DLD1 (cell line): ENCODE results near the gene CCNF.

ENCODE experiments used
- in situ Hi-C: cut with HindIII; loops from 2 replicates; pipeline ENCODE4 v1.10.0; 2017; ENCODE audit warnings: low sequenced_read_pairs

The CCNF gene

DNA sequence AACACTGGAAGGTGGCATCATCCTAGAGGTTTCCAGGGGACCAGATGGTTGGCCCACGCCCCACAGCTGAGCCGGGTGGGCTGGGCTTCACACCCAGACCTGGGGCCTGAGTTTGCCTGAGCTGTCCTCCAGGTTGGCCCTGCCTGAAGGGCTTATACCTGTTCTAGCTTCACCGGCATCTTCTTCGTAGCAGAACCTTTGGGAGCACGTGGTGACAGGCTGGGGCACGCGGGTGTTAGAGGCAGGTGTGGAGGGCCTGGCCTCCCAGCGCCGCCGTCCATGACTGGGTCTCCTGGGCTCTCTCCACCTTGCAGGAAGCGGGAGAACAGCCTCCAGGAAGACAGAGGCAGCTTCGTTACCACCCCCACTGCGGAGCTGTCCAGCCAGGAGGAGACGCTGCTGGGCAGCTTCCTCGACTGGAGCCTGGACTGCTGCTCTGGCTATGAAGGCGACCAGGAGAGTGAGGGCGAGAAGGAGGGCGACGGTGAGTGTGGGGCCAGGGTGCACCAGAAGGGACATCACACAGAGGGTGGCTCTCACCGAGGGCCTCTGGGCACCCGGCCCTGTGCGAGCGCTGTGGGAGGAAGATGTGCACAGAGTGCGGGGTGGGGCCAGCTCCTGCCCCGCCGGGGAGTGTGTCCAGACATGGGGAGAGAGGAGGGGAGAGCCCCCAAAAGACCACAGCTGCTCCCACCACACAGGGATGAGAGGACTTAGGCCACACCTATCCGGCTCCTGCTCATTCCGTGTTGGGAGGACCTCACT is 26.0 kb downstream of the CCNF start:
- in situ Hi-C loops, result no loop called here

DNA sequence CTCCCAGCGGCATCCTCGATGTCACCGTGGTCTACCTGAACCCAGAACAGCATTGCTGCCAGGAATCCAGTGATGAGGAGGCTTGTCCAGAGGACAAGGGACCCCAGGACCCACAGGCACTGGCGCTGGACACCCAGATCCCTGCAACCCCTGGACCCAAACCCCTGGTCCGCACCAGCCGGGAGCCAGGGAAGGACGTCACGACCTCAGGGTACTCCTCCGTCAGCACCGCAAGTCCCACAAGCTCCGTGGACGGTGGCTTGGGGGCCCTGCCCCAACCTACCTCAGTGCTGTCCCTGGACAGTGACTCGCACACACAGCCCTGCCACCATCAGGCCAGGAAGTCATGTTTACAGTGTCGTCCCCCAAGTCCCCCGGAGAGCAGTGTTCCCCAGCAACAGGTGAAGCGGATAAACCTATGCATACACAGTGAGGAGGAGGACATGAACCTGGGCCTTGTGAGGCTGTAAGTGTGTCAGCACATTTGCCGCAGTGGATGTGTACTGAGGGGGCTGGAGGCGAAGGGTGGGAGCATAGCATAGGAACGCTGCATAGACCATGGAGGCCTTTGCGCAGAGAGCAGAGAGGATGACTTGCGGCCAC is 27.4 kb downstream of the CCNF start:
- in situ Hi-C loops, result no loop called here

DNA sequence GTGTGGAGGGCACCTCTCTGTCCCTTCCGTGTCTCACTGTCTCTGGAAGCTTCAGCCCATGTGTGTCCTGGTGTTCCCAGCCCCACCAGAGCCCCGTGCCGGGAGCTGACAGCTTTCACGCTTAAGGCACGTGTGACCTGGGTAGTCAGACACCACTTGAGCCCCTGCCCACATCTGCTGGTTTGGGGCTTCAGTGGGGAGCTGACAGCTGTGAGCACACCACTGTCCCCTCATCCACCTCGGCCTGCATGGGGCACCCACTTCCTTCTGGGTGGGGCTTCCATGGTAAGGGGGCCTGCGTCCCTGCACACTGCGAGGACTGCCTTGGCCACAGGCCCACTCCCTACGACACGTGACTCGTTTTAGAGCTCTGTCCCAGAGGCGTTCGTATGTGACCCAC is 28.0 kb downstream of the CCNF start:
- in situ Hi-C loops, result no loop called here

DNA sequence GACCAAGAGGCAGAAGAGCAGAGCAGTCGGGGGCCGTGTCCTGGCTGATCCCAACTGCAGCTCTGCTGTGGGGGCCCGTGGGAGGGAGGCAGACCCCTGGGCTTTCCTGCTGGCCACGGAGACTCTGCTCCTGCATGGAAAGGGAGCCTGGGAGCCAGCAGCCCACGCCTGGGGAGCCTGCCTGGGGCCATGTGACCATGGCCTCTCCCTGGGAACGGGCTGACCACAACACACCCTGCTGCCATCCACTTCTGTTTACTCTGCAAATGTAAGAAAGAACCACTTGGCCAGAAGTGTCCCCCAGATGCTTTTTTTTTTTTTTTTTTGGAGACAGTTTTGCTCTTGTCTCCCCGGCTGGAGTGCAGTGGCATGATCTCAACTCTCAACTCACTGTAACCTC is 28.7 kb downstream of the CCNF start:
- in situ Hi-C loops, result no loop called here

DNA sequence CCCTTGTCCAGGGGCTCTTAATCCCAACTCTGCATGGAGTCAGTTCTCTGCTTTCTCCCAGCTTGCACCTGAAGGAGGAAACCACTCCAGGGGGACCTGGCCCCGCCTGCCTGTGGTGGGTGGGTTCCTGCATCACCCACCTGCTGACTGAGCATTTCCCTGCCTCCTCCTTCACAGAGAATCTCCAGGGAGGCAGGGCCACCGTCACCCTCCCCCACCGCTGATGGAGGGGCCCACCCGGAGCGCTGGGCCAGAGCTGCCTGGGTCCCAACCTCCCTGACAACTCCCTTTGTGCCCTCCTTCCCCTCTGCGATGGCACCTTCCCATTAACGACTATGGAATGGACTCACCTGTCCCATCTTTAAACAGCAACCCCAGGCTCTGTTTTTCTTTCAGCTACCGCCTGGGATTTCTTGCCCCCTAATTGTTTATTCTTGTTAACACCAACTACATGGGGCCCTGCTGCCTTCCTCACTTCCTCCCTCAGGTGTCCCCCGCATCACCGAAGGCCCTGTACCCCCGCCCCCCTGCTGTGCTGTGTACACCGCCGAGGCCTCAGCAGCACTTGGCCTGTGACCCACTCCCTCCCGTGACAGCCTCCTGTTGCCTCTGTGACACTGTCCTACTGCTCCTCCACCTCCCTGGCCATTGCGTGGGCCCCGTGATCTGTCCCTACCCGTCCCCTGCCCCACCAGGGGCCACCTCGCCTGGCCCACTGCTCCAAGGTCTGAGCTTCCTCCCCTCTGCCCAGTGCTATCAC is 29.8 kb downstream of the CCNF start:
- in situ Hi-C loops, result no loop called here

DNA sequence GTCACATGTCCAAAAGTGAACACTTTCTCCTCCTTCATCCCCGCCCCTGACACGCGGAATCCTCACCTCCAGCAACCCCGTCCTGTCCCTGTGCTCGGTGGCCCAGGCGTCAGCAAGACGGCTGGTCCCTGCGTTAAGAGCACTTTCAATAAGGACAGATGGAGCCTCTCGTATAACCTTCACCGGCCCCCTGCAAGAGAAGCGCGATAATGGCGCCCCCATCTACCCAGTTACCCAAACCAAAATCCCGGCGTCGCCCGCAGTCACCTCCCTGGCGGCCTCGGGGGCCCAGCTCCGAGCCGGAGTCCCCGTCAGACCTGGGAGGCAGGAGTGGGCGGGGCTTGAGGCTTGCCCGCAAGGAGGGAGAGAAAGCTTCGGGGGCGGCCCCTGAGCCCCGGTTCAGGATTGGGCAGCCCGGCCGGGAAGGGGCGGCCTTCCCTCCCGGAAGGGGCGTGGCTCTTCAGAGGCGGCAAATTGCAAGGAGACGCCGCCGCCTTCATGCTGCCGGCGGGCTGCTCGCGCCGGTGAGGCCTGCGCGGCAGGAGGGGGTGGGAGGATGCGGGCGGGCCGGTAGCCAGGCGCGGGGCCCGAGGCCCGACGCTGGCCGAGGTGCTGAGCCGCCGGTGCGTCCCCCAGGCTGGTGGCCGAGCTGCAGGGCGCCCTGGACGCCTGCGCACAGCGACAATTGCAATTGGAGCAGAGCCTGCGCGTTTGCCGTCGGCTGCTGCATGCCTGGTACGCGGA is 30.6 kb downstream of the CCNF start, which contains the start of gene TEDC2:
TSS of gene TEDC2 (plus strand) at position 463 of the 744 bp plus-strand sequence. CDS start at position 499, 36 bp downstream.
- in situ Hi-C loops, result no loop called here

DNA sequence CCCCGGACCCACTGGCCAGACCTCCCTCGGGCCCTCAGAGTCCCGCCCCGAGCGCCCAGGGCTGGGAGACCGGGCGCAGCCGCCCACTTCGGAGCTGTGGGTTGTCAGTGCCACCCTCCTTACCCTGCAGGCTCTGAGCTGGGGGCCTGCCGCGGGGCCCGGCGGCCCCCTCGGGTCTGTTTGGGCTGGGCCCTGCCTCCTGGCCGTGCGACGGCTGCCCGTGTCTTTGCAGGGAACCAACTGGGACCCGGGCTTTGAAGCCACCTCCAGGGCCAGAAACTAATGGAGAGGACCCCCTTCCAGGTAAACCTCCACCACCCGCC is 31.1 kb downstream of the CCNF start:
- in situ Hi-C loops, result no loop called here

DNA sequence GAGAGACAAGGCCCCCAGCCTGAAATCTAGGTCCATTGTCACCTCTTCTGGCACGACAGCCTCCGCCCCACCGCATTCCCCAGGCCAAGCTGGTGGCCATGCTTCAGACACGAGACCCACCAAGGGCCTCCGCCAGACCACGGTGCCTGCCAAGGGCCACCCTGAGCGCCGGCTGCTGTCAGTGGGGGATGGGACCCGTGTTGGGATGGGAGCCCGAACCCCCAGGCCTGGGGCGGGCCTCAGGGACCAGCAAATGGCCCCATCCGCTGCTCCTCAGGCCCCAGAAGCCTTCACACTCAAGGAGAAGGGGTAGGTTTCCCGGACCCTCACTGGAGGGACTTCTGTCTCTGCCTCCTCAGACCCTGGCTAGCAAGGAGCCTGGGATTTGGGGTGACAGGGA is 31.7 kb downstream of the CCNF start:
- in situ Hi-C loops, result no loop called here

DNA sequence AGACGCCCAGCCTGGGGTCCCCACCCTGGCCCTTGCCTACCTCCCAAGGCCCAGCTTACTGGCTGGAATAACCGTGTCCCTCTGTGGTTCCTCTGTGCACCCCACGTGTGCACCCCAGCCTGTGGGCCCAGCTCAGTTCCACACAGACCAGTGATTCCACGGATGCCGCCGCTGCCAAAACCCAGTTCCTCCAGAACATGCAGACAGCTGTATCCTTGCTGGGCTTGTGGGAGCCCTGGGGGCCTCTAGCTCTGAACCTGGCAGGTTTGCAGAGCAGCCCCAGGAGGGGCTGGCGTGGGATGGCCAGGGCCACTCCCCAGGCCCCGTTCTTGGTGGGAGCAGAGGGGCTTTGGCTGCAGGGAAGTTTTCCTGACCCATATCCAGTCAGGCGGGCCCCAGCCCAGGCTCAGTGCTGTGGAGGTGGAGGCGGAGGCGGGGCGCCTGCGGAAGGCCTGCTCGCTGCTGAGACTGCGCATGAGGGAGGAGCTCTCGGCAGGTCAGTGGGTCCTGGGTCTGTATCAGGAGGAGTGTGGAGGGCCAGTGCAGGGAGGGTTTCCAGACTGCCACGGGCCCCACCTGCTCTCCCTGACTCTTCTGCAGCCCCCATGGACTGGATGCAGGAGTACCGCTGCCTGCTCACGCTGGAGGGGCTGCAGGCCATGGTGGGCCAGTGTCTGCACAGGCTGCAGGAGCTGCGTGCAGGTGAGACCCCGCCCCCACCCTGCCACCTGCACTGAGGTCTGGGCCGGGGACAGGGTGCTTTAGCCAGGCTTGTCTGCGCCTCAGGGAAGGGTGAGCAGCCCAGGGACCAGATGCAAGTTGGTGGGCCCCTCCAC is 33.0 kb downstream of the CCNF start:
- in situ Hi-C loops, result no loop called here

DNA sequence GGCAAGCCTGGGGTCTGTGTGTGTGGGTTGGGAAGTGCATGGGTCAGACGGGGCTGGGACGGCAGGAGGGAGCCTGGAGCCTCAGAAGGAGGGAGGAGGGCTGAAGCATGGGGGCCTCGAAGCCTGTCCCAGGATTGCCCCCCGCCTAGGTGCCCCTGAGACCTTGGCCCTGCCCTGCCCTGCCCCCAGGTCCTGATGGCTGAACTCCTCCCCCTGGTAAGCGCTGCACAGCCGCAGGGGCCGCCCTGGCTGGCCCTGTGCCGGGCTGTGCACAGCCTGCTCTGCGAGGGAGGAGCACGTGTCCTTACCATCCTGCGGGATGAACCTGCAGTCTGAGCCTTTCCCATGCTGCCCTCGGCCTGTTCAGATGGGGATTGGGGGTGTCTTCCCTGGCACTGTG is 35.1 kb downstream of the CCNF start:
- in situ Hi-C loops, result no loop called here

DNA sequence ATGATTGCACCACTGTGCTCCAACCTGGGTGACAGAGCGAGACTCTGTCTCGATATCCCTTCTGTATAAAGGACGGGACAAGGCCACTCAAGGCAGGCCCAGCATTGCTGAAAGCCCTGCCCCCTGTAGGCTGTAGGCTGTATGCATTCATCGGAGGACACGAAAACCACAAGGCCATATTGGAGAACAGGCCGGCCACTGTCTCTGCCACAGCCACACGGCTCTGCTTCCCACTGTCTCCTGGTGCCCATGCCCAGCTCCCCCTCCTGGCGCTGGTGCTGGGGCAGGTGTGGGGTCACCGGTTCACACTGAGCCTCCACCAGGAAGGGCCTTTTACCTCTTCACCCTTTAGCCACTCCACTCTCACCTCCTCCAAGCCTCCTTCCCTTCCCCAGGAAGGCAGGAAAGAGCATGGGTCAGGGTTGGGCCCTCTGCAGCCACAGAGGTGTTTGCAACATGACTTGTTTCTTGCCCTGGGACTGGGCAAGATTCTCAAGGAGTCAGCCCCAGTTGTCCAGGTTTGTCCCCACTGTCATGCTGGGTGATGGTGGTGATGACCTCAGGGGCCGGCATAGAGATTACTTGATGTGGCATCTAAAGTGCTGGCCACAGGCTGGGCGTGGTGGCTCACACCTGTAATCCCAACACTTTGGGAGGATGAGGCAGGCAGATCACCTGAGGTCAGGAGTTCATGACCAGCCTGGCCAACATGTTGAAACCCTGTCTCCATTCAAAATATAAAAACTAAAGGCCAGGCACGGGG is 36.6 kb downstream of the CCNF start:
- in situ Hi-C loops, result no loop called here

DNA sequence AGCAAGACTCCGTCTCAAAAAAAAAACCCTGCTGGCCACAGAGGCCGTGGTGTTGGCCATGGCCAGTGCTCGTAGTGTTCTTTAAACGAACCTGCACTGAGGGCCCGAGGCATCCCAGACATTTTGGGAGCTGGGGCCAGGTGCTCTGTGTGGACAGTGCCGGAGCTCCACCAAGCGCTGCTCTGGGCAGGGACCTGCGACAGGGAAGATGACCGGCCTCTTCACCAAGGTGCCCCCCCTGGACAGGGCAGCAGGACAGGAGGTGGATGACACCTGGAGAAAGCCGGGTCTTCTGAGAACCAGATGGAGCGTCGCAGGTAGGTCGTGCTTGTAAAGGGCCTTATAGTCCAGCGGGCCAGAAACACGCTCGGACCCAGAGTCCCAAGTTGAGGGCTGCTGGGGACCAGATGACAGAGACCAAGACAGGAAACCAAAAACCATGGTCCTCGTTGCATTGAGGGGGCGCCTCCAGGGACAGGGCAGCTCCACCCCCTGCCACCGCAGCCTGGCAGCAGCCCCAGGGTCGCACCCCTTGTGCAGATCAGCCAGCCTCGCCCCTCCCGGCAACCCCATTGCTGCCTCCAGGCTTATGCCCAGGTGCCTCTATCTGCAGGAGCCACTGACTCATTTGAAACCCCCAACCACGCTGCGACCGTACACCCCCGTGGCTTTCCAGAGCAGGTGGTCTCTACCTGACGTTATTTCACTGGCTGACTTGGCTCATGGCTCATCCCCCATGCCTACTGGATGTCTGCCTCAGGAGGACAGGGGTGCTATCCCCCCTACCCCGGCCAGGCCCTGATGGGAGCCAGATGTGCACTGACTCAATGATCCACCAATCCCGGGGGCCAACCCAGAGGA is 37.6 kb downstream of the CCNF start:
- in situ Hi-C loops, result no loop called here

DNA sequence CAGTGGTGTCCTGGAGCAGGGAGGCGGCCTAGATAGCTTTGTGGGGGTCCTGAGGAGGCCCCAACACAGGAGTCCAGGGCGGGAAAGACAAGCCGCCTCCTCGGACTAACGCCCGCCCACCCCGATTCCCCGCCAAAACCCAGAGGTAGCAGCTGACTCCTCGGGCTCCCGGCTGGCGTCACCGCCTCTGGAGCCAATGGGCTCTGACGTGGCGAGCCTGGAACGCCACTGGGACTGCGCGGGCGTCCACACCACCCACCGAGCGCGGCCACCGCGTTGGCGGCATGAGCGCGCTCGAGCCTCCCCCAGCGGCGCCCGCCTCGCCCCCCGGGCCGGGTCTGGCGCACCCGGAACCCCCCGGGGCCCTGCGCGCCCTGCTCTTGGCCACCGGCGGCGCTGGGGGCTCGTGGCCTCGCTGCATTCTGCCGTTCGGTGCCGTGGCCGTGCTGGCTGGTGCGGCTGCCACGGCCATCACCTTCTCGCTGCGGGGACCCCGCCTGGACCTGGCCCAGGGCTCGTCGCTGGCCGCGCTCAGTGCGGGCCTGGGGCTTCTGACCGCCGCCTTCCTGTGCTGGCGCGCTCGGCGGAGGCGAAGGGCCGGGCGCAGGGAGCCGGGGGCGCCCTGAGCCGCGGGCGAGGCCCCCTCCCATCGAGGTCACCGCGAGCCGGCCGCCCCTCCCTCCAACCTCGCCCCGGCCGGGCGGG is 38.4 kb downstream of the CCNF start:
- in situ Hi-C loops, result no loop called here

DNA sequence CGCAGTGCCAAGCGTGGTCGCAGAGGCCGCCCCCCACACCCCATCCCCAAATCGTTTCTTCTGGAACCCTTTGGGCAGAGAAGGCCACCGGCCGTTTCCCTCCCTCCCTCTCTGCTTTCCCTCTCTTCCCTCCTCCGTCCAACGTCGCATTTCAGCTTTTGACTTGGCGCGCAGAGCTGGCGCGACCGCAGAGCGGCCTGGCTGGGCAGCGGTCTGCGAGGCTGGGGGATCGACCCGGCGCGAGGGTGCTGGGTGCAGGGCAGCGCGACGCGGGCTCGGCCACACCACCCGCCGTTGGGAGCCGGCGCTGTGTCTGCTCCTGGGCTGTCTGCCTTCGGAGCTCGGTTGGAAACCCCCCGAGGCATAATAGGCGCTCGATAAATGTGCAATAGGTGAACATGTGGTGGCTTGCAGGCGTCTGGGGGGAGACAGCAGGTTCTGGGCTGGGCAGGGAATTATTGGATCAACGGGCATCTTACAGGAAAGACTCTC is 39.0 kb downstream of the CCNF start:
- in situ Hi-C loops, result no loop called here

DNA sequence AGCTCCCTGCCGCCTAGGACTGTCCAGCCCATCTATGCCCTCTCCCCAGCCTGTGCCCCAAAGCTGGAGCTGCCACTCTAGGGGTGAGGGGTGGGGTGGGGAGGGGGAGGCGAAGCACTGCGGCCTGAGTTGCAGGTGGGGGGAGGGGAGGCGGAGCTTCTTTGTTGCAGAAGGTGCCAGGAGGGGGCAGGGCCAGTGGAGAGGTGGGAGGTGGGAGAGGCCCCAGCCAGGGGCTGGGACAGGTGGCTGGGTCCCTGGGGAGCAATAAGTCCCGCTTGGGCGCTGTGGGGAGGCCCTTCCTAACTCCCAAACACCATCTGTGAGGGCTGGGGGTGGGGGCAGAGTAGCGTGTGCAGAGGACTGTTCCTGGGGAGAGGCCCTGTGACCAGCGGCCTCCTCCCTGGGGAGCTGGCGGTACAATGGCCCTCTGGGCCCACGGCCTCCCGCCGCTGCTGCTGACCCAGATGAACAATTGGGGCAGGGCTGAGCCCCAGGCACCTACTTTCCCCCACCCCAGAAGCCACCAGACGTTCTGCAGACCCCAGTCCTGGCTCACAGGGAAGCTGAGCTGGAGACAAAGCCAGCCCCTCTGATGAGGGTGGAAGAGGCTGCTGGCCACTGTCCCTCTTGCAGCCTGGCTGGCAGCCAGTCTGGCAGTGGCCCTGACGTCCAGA is 39.6 kb downstream of the CCNF start:
- in situ Hi-C loops, result no loop called here

DNA sequence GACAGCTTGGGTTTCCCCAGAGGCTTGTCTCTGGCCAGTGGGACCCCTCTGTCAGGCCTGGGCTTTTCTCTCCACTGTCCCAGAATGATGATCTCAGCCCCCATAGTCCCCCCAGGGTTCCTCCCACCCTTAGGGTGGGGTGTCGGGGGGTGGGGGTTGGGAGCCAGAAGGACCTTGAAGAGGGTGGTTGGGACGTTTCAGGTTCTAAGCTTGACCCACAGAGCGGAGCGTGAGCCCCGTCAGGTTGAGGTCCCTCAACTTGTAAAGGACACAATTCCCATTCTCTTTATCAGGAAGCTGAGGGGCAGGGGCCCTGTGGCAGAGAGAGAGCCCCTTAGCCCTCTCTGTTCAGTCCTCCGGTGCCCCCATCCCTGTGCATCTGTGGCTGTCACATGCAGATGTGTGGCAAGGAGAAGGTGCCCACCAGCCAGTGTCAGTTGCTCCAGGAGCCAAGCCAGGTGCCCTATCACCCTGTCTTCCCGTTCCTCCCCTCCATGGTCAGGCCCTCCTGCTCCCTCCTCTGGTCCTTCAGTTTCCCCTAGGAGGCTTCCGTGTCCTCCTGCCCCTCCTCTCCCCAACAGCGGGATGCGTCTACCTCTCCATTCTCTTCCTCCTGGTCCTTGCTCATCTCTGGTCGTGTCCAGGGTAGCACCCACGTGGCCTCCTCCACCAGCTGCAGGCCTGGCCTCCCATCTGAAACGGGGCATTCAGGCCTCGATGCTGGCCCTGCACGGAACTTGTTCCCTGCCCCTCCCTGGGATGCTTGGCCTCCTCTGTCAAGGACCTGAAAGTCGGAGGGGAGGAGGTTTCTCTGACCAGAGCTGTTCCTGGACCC is 40.4 kb downstream of the CCNF start:
- in situ Hi-C loops, result no loop called here

DNA sequence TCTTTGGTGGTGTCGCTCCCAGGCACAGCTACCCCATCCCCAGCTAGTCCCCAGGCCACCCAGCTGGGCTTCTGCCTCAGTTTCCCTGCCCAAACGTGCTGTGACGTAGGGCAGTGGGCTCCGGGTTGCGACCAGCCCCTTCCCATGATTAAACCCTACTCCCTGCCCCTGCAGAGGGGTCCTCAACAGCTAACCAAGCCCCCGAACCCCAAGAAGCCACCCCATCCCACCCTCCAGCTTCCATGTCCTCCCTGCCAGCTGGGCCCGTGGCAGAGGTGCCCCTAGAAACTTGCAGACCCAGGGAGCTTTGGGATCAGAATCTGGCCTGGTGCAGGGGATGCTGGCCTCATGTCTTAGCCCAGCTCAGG is 41.0 kb downstream of the CCNF start:
- in situ Hi-C loops, result no loop called here
